H1 (cell line): ENCODE results near the gene PSORS1C2.

Source experiments
- ASH2L ChIP-seq: fragments of 200-600, 300-600 bp; sonication (generic); IDR thresholded peaks from one replicate; pipeline ENCODE4 v1.7.1; 2017; ENCODE audit warnings: low read length
- CEBPB ChIP-seq: IDR thresholded peaks from 2 replicates; pipeline ENCODE4 v1.6.1; 2012; ENCODE audit warnings: low read depth, low read length
- CTCF ChIP-seq, 3 experiments: IDR thresholded peaks; 1 replicate in 2 of 3; 2 replicates in 1 of 3; pipeline versions ENCODE4 v1.5.1 to v1.6.1; 2011; ENCODE audit warnings: low read length in 3 of 3, mild to moderate bottlenecking in 3 of 3, inconsistent platforms in 2 of 3, low read depth in 1 of 3, moderate library complexity in 1 of 3; ENCODE audit not compliant: insufficient read depth in 1 of 3; ENCODE audit errors: control extremely low read depth in 1 of 3
- EP300 ChIP-seq, 2 experiments: IDR thresholded peaks; 1 replicate in 1 of 2; 2 replicates in 1 of 2; pipeline ENCODE4 v1.6.1; 2011 to 2012; ENCODE audit warnings: low read depth in 2 of 2, low read length in 2 of 2, mild to moderate bottlenecking in 2 of 2, borderline replicate concordance in 1 of 2, inconsistent platforms in 1 of 2, moderate library complexity in 1 of 2
- GABPA ChIP-seq: IDR thresholded peaks from 2 replicates; pipeline ENCODE4 v1.6.1; 2011; ENCODE audit warnings: mild to moderate bottlenecking, low read length, moderate library complexity, borderline replicate concordance; ENCODE audit not compliant: insufficient read depth
- JUN ChIP-seq: IDR thresholded peaks from 2 replicates; pipeline ENCODE4 v1.6.1; 2011; ENCODE audit warnings: low read depth, mild to moderate bottlenecking, improper control_type of control experiment, low read length
- KDM1A ChIP-seq: fragments of 200-600, 300-600 bp; sonication (generic); IDR thresholded peaks from 2 replicates; pipeline ENCODE4 v1.7.1; 2016; ENCODE audit warnings: mild to moderate bottlenecking, low read length, borderline replicate concordance
- MAFK ChIP-seq: IDR thresholded peaks from 2 replicates; pipeline ENCODE4 v1.6.1; 2012; ENCODE audit warnings: low read depth, mild to moderate bottlenecking, improper control_type of control experiment, low read length
- MAX ChIP-seq: IDR thresholded peaks from 2 replicates; pipeline ENCODE4 v1.6.1; 2012; ENCODE audit warnings: inconsistent platforms
- POLR2A ChIP-seq, 2 experiments: IDR thresholded peaks; 1 replicate in 1 of 2; 2 replicates in 1 of 2; pipeline ENCODE4 v1.6.1; 2011; ENCODE audit warnings: low read depth in 2 of 2, low read length in 2 of 2, mild to moderate bottlenecking in 2 of 2; ENCODE audit errors: control extremely low read depth in 1 of 2
- SP2 ChIP-seq: IDR thresholded peaks from 2 replicates; pipeline ENCODE4 v1.6.1; 2012; ENCODE audit warnings: mild to moderate bottlenecking, low read length, inconsistent platforms
- TCF12 ChIP-seq: IDR thresholded peaks from 2 replicates; pipeline ENCODE4 v1.6.1; 2011; ENCODE audit warnings: low read depth, mild to moderate bottlenecking, low read length
- ZNF274 ChIP-seq: IDR thresholded peaks from 2 replicates; pipeline ENCODE4 v1.7.0; 2012; ENCODE audit warnings: low read length, borderline replicate concordance; ENCODE audit errors: extremely low read depth

GRCh38 chr6:31163922-31164321, 25.1 kb upstream of the PSORS1C2 start:
- no peak for TF ChIP-seq JUN
- TF ChIP-seq CTCF (IDR thresholded peaks at IDR 0.05; ENCODE audit: control extremely low read depth in 1 of 3, insufficient read depth in 1 of 3, low read depth in 1 of 3, low read length in 3 of 3) = no peak
- no peak for TF ChIP-seq MAX
- TF ChIP-seq ZNF274 = no peak
- TF ChIP-seq EP300 (IDR thresholded peaks at IDR 0.05; ENCODE audit: borderline replicate concordance in 1 of 2, low read depth in 2 of 2, low read length in 2 of 2) = no peak
- TF ChIP-seq TCF12 = no peak
- no peak for TF ChIP-seq KDM1A
- no peak for TF ChIP-seq SP2
- TF ChIP-seq MAFK = no peak
- TF ChIP-seq POLR2A (IDR thresholded peaks at IDR 0.05; ENCODE audit: control extremely low read depth in 1 of 2, low read depth in 2 of 2, low read length in 2 of 2) = no peak
- no peak for TF ChIP-seq ASH2L
- no peak for TF ChIP-seq CEBPB
- no peak for TF ChIP-seq GABPA
